OCI-LY7 (cell line): ENCODE measurements around the gene CHTF8. TPM values are rescaled to one million over a fixed set of nuclear protein-coding genes. Genes with fewer than 3 reads are reported as not detected.

Experiments used
- BruUV-seq: library from RNA; stranded (reverse); fragments of 400-500 nt; replicated peaks from 2 replicates; lab custom pipeline; 2021; lab: Mats Ljungman, UMichigan
- CTCF ChIA-PET: fragments of 300-600 bp; sonication (Branson Sonifier 250); formaldehyde crosslinking; loops from one replicate; lab custom pipeline; 2022; ENCODE audit warnings: antibody characterized with exemption; ENCODE audit not compliant: unreplicated experiment; lab: Charles Lee
- POLR2A ChIA-PET: fragments of 300-600 bp; sonication (Branson Sonifier 250); formaldehyde crosslinking; loops from one replicate; lab custom pipeline; 2022; ENCODE audit warnings: antibody characterized with exemption; lab: Charles Lee
- DNase-seq: peaks from one replicate; pipeline ENCODE4 v3.0.0-alpha.2; 2015; ENCODE audit warnings: low spot score
- H2AFZ ChIP-seq: fragments of 200-600 bp; sonication (generic), shearing (Covaris generic); 2 replicates; pipeline ENCODE4 v1.6.1; 2014; ENCODE audit warnings: mild to moderate bottlenecking, antibody characterized with exemption, low read length, moderate library complexity
- H3K27ac ChIP-seq: fragments of 200-600 bp; sonication (generic); 2 replicates; pipeline ENCODE4 v1.5.1; 2014; ENCODE audit warnings: mixed run types, low read depth, mild to moderate bottlenecking, moderate library complexity, low read length, inconsistent platforms; ENCODE audit not compliant: poor library complexity, severe bottlenecking
- H3K36me3 ChIP-seq: fragments of 200-600 bp; sonication (generic); 2 replicates; pipeline ENCODE4 v1.6.1; 2014; ENCODE audit warnings: mild to moderate bottlenecking, antibody characterized with exemption, low read length, moderate library complexity, mixed read lengths; ENCODE audit not compliant: insufficient read depth
- H3K4me1 ChIP-seq: fragments of 200-600 bp; sonication (generic); 2 replicates; pipeline ENCODE4 v1.5.1; 2014; ENCODE audit warnings: mild to moderate bottlenecking, low read length; ENCODE audit not compliant: insufficient read depth, poor library complexity, severe bottlenecking
- H3K4me2 ChIP-seq: fragments of 200-600 bp; sonication (generic); 2 replicates; pipeline ENCODE4 v1.6.1; 2014; ENCODE audit warnings: mild to moderate bottlenecking, low read length
- H3K4me3 ChIP-seq: fragments of 200-600 bp; sonication (generic); 2 replicates; pipeline ENCODE4 v1.5.1; 2014; ENCODE audit warnings: mild to moderate bottlenecking, low read depth, low read length; ENCODE audit not compliant: poor library complexity, severe bottlenecking
- H3K79me2 ChIP-seq: fragments of 200-600 bp; sonication (generic); 2 replicates; pipeline ENCODE4 v1.6.1; 2016; ENCODE audit warnings: low read depth, mild to moderate bottlenecking, low read length, moderate library complexity, mixed read lengths; ENCODE audit not compliant: insufficient read depth
- H3K9me2 ChIP-seq: fragments of 200-600 bp; sonication (generic); 2 replicates; pipeline ENCODE4 v1.6.1; 2016; ENCODE audit warnings: mild to moderate bottlenecking, low read length, mixed read lengths; ENCODE audit not compliant: insufficient read depth
- H3K9me3 ChIP-seq: fragments of 200-600 bp; sonication (generic); 2 replicates; pipeline ENCODE4 v1.6.1; 2014; ENCODE audit warnings: mild to moderate bottlenecking, mixed run types, low read length, mixed read lengths
- H4K20me1 ChIP-seq: fragments of 200-600 bp; sonication (generic); 2 replicates; pipeline ENCODE4 v1.6.1; 2014; ENCODE audit warnings: mild to moderate bottlenecking, antibody characterized with exemption, low read length, moderate library complexity, mixed read lengths; ENCODE audit not compliant: insufficient read depth
- EZH2phosphoT487 ChIP-seq: fragments of 200-600 bp; sonication (generic); IDR thresholded peaks from 2 replicates; pipeline ENCODE4 v1.6.1; 2018; ENCODE audit warnings: low read depth, borderline replicate concordance, mild to moderate bottlenecking, mixed run types, antibody characterized with exemption, low read length, moderate library complexity, mixed read lengths
- intact Hi-C: fragments of 100-400 bp; cut with micrococcal nuclease; formaldehyde crosslinking; loops from one replicate; pipeline ENCODE4 v1.10.0; 2022; ENCODE audit not compliant: unreplicated experiment
- total RNA-seq, 2 experiments: library from RNA; depleted of rRNA in 1 of 2; stranded (reverse); fragments of >200 nt in 1 of 2; shearing (Covaris generic) in 1 of 2; gene quantifications; 2 replicates each; pipeline ENCODE4 v1.2.3, GENCODE V29; 2014 to 2022
- TF ChIP-seq, protein P1 (sequence below): fragments of 200-600 bp; sonication (generic); conservative IDR thresholded peaks from 2 replicates; pipeline ENCODE4 v1.5.1; 2014; ENCODE audit warnings: mild to moderate bottlenecking, antibody characterized with exemption, low read length, moderate library complexity, mixed read lengths

CHTF8 gene
- total RNA-seq, 2 experiments from 2014 or later = 58.8 to 151 TPM

DNA sequence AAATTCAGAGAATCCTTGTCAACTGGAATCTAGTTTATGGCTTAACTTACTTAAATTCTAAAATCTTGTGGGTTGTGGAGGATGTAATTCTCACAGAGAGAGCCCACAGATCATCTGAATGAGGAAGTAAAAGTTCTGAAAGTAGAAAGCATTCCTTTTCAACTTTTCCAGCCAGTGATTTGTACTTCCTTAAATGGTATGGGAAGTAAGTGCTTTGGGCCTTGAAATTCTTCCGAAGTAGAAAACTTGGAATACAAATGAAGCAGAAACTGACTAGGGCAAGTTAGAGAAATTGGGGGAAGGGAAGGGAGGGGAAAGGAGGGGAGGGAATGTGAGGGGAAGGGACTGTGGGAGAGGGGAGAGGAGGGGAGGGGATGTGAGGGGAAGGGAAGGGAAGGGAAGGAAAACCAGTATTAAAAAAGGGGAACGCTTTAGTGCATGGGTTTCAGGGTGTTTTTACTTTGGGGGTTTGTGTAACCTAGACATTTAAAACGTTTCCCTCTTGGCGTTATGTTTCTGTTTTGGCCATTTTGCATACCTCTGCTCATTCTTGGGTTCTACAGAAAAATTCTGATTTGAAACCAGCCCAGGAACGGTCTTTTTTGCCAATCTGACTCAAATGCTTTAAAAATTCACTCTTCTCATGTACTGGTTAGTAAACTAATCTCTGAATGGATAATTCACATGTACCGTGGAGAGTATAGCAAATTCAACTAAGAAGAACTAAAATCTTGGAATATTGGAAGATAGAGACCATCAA, 39.1 kb upstream of the CHTF8 start:
- Histone ChIP-seq H3K27ac (no peak overlapping the region), H3K79me2 (no peaks in the 10 kb centered on the region), H3K9me3 (no peaks in the 10 kb centered on the region), H3K4me1 (no peaks in the 10 kb centered on the region), H3K9me2 (no peaks in the 10 kb centered on the region), H2AFZ (no peak overlapping the region), H3K36me3 (peaks cover 68% of the 10 kb centered on the region), H4K20me1 (no peaks in the 10 kb centered on the region), H3K4me2 (no peak overlapping the region), H3K4me3 (no peak overlapping the region)
- BruUV-seq = no TSS peak
- intact Hi-C loops = no loop called here
- DNase-seq = no peak
- CTCF ChIA-PET = no interaction called here
- POLR2A ChIA-PET = no interaction called here
- no peak for TF ChIP-seq EZH2phosphoT487
- TF ChIP-seq, protein P1, sequence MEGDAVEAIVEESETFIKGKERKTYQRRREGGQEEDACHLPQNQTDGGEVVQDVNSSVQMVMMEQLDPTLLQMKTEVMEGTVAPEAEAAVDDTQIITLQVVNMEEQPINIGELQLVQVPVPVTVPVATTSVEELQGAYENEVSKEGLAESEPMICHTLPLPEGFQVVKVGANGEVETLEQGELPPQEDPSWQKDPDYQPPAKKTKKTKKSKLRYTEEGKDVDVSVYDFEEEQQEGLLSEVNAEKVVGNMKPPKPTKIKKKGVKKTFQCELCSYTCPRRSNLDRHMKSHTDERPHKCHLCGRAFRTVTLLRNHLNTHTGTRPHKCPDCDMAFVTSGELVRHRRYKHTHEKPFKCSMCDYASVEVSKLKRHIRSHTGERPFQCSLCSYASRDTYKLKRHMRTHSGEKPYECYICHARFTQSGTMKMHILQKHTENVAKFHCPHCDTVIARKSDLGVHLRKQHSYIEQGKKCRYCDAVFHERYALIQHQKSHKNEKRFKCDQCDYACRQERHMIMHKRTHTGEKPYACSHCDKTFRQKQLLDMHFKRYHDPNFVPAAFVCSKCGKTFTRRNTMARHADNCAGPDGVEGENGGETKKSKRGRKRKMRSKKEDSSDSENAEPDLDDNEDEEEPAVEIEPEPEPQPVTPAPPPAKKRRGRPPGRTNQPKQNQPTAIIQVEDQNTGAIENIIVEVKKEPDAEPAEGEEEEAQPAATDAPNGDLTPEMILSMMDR = no peak

DNA sequence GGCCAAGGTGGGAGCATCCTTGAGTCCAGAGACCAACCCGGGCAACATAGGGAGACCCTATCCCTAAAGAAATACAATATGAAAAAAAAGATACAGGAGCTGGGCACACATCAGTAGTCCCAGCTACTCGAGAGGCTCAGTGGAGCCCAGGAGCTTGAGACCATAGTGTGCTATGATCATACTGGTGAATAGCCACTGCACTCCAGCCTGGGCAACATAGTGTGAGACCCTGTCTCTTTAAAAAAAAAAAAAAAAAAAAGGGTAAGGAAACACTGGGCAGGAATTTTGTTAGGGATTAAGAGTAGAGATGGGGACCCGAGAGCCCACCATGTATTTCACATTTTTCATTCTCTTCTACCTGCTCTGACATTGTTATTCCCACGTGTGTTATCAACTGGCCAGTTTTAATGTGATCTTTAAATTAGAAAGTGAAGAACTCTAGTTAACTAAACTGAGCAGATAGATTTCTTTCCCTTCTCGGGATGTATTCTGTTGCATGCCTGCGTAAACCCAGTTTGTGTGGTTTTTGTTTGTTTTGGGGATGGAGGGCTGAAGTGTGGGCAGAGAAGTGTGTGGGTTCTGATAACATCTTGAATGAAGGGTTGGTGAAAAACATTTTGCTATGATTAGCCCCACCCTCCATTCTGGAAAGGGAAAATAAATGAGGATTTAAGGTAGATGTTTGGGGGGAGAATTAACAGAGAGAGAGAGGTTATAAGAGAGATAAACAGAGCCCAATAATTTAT, 37.4 kb upstream of the CHTF8 start:
- intact Hi-C loops = no loop called here
- no TSS peak for BruUV-seq

More for the DNA sequence above, 37.4 kb upstream of the CHTF8 start:
- Histone ChIP-seq H3K4me3 (no peak overlapping the region), H4K20me1 (no peaks in the 10 kb centered on the region), H3K79me2 (no peaks in the 10 kb centered on the region), H3K9me2 (no peaks in the 10 kb centered on the region), H3K27ac (no peak overlapping the region), H3K4me1 (no peaks in the 10 kb centered on the region), H3K9me3 (no peaks in the 10 kb centered on the region), H3K4me2 (no peak overlapping the region), H2AFZ (no peak overlapping the region), H3K36me3 (peaks cover 76% of the 10 kb centered on the region)
- no peak for DNase-seq
- POLR2A ChIA-PET = no interaction called here
- CTCF ChIA-PET = no interaction called here
- TF ChIP-seq, protein P1 = no peak
